GM12864 (cell line): ENCODE data around the gene PCYT2.

Experiments
- DNase-seq: peaks from one replicate; pipeline ENCODE4 v3.0.0-alpha.2; 2011; ENCODE audit warnings: low read depth
- H3K4me3 ChIP-seq: 2 replicates; pipeline ENCODE4 v1.5.1; 2011; ENCODE audit warnings: mild to moderate bottlenecking, low read depth, low read length, control low read depth
- CTCF ChIP-seq: IDR thresholded peaks from 2 replicates; pipeline ENCODE4 v1.5.1; 2011; ENCODE audit warnings: low read depth, mild to moderate bottlenecking, moderate library complexity, low read length, control low read depth, inconsistent platforms; ENCODE audit errors: missing control alignments

PCYT2 gene

GRCh38 chr17:81934098-81934757 lies 23.0 kb upstream of the PCYT2 start:
- no peak overlapping the region for H3K4me3 ChIP-seq
- DNase-seq: no peak

GRCh38 chr17:81933178-81933699 lies 22.0 kb upstream of the PCYT2 start:
- no peak for TF ChIP-seq CTCF

More at GRCh38 chr17:81934098-81934757, 23.0 kb upstream of the PCYT2 start:
- no peak for TF ChIP-seq CTCF

GRCh38 chr17:81932333-81932983 lies 21.3 kb upstream of the PCYT2 start:
- no peak for TF ChIP-seq CTCF
- DNase-seq: no peak
- no peak overlapping the region for H3K4me3 ChIP-seq

More at GRCh38 chr17:81933178-81933699, 22.0 kb upstream of the PCYT2 start:
- no peak overlapping the region for H3K4me3 ChIP-seq
- no peak for DNase-seq

GRCh38 chr17:81931557-81932332 lies 20.5 kb upstream of the PCYT2 start:
- H3K4me3 ChIP-seq: no peak overlapping the region
- TF ChIP-seq CTCF: no peak
- DNase-seq: no peak

- no peak overlapping the region for H3K4me3 ChIP-seq
- no peak for TF ChIP-seq CTCF
- DNase-seq: no peak
Observed at GRCh38 chr17:81931189-81931556, 20.0 kb upstream of the PCYT2 start.

GRCh38 chr17:81930142-81931125 lies 19.2 kb upstream of the PCYT2 start:
- H3K4me3 ChIP-seq: no peak overlapping the region
- DNase-seq: no peak
- TF ChIP-seq CTCF: no peak
